Hepatocyte (in vitro differentiated cells): ENCODE results near the gene ZSCAN23. TPM values are rescaled to one million over a fixed set of nuclear protein-coding genes. Genes with fewer than 3 reads are reported as not detected.

ENCODE experiments used
- DNase-seq: peaks from one replicate; pipeline ENCODE4 v3.0.0-alpha.2; 2016; ENCODE audit warnings: low spot score
- H2AFZ ChIP-seq: fragments of 200-600 bp; sonication (generic); 2 replicates; pipeline ENCODE4 v1.6.0; 2016; ENCODE audit warnings: antibody characterized with exemption, mild to moderate bottlenecking
- H3K27ac ChIP-seq: fragments of 200-600 bp; sonication (generic); 2 replicates; pipeline ENCODE4 v1.5.1; 2016; ENCODE audit warnings: mild to moderate bottlenecking
- H3K27me3 ChIP-seq: fragments of 200-600 bp; sonication (generic); 2 replicates; pipeline ENCODE4 v1.6.1; 2016
- H3K36me3 ChIP-seq: fragments of 200-600 bp; sonication (generic); replicated peaks from 2 replicates; pipeline ENCODE4 v1.5.1; 2016; ENCODE audit warnings: low read depth; ENCODE audit not compliant: insufficient read depth
- H3K4me1 ChIP-seq: fragments of 200-600 bp; sonication (generic); 2 replicates; pipeline ENCODE4 v1.5.1; 2016; ENCODE audit warnings: mild to moderate bottlenecking, moderate library complexity; ENCODE audit not compliant: insufficient read depth
- H3K4me2 ChIP-seq: fragments of 200-600 bp; sonication (generic); 2 replicates; pipeline ENCODE4 v1.6.0; 2016
- H3K4me3 ChIP-seq: fragments of 200-600 bp; sonication (generic); 2 replicates; pipeline ENCODE4 v1.5.1; 2016; ENCODE audit warnings: mild to moderate bottlenecking
- H3K79me2 ChIP-seq: fragments of 200-600 bp; sonication (generic); 2 replicates; pipeline ENCODE4 v1.6.0; 2017; ENCODE audit warnings: mild to moderate bottlenecking
- H3K9me2 ChIP-seq: fragments of 200-600 bp; sonication (generic); replicated peaks from 2 replicates; pipeline ENCODE4 v1.6.0; 2017; ENCODE audit warnings: mild to moderate bottlenecking; ENCODE audit not compliant: insufficient read depth
- H3K9me3 ChIP-seq: fragments of 200-600 bp; sonication (generic); 2 replicates; pipeline ENCODE4 v1.5.1; 2016; ENCODE audit warnings: low read depth, mild to moderate bottlenecking
- H4K20me1 ChIP-seq: fragments of 200-600 bp; sonication (generic); 2 replicates; pipeline ENCODE4 v1.6.0; 2016; ENCODE audit warnings: mild to moderate bottlenecking; ENCODE audit not compliant: insufficient read depth, poor library complexity, severe bottlenecking
- CTCF ChIP-seq: fragments of 200-600 bp; sonication (generic); IDR thresholded peaks from 2 replicates; pipeline ENCODE4 v1.5.1; 2016; ENCODE audit warnings: antibody characterized with exemption, mild to moderate bottlenecking; ENCODE audit not compliant: poor library complexity
- EZH2 ChIP-seq: fragments of 200-600 bp; sonication (generic); IDR thresholded peaks from 2 replicates; pipeline ENCODE4 v1.6.1; 2016; ENCODE audit warnings: antibody characterized with exemption, mild to moderate bottlenecking, borderline replicate concordance
- EZH2phosphoT487 ChIP-seq: fragments of 200-600 bp; sonication (generic); IDR thresholded peaks from one replicate; pipeline ENCODE4 v1.6.1; 2018; ENCODE audit warnings: antibody characterized with exemption, mild to moderate bottlenecking, low read depth, moderate library complexity; ENCODE audit not compliant: unreplicated experiment, severe bottlenecking
- WGBS: methylation state at CpG from one replicate; pipeline ENCODE4 v1.1.6; 2016; ENCODE audit warnings: low lambda C conversion rate; ENCODE audit errors: missing lambda C conversion rate; 5-methylcytosine and 5-hydroxymethylcytosine counted together
- polyA plus RNA-seq: library from polyadenylated mRNA; unstranded; fragments of >200 nt; fragmentation: Nextera tagmentation; extraction: Ambion mirVana; gene quantifications from 2 replicates; pipeline ENCODE4 v1.2.1, GENCODE V29; 2016
- small RNA-seq: library from RNA; depleted of rRNA; stranded (forward); fragments of <200 nt; gene quantifications from one replicate; pipeline ENCODE3, GENCODE V24; 2014
- total RNA-seq: library from RNA; depleted of rRNA; stranded (reverse); fragments of >200 nt; gene quantifications from 2 replicates; pipeline ENCODE4 v1.2.3, GENCODE V29; 2014

ZSCAN23 gene
- total and polyA plus RNA-seq, 2 experiments from 2014 or later, result 0.48 to 5.6 TPM

- 66% methylated on average over 2 of the region's 2 CpGs for WGBS
- Histone ChIP-seq H3K4me1 (peaks cover 6% of the 10 kb centered on the region), H2AFZ (no peak overlapping the region), H3K27ac (peak overlapping the region; percentile 85), H4K20me1 (no peaks in the 10 kb centered on the region), H3K79me2 (peaks cover 47% of the 10 kb centered on the region), H3K4me2 (peak overlapping the region; percentile 75), H3K27me3 (no peaks in the 10 kb centered on the region), H3K9me2 (no peaks in the 10 kb centered on the region), H3K9me3 (peaks cover under 1% of the 10 kb centered on the region), H3K4me3 (no peak overlapping the region), H3K36me3 (peaks cover 10% of the 10 kb centered on the region)
- no peak for TF ChIP-seq CTCF
- TF ChIP-seq EZH2, result no peak
- no peak for TF ChIP-seq EZH2phosphoT487
- DNase-seq, result no peak
Observed at GRCh38 chr6:28384143-28384533, 59.2 kb downstream of the ZSCAN23 start.

DNA sequence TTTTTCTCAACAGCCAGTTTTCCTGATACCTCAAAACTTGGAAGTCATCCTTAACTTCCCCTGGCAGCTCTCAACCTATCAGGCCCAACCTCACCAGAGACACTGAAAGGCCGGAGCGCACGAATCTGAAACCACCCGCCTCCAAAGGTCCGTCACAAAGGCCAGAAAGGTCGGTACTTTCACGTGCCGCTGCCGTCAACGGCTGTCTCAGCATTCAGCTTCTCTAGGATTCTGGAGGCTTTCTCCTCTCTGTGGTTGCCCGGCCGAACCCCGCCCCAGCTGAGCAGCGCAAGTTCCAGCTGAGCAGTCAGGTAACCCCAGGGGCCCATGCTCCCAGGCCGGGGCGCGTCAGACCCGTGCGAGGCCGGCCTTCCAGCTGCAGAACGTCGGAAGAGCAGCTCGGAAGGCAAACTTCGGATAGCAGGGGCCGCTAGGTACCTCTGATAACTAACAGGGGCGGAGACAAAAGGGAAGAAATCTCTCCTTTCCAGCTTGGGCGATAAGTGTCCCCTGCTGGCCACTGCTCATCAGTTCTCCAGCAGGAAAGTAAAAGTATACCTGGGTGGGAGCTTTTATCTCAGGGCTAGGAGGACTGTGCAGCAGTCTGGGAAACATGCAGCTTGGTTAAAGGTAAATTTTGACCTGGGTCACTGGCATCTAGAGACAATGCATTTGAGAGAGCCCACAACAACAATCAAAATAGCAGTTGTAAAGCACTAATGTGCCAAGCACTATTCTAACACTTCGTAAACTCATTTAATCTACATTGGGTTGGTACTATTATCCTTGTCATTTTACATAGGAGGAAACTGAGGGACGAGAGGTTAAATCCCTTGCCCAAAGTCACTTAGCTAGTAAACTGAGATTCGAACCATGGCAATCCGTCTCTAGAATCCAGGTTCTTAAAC lies 59.8 kb downstream of the ZSCAN23 start:
- no peaks in the 10 kb centered on the region for H3K9me2 ChIP-seq
- DNase-seq, result peak; percentile 93
- H4K20me1 ChIP-seq, result no peaks in the 10 kb centered on the region
- peaks cover 7% of the 10 kb centered on the region for H3K9me3 ChIP-seq
- H3K36me3 ChIP-seq, result peaks cover 10% of the 10 kb centered on the region
- H3K79me2 ChIP-seq, result peaks cover 45% of the 10 kb centered on the region
- 12% methylated on average over 31 of the region's 31 CpGs for WGBS
- H3K4me3 ChIP-seq, result peak overlapping the region; percentile 28
- peaks cover 6% of the 10 kb centered on the region for H3K4me1 ChIP-seq
- no peak for TF ChIP-seq EZH2phosphoT487
- peak; percentile 56 for TF ChIP-seq CTCF
- H2AFZ ChIP-seq, result peak overlapping the region; percentile 74
- H3K27ac ChIP-seq, result peak overlapping the region; percentile 85
- peak overlapping the region; percentile 75 for H3K4me2 ChIP-seq
- H3K27me3 ChIP-seq, result no peaks in the 10 kb centered on the region

Small RNA genes within 50 kb of the gene (small RNA-seq; reads per million reads assigned to genes)
- not detected for gene RNU2-45P

Other genes starting within 250 kb of the ZSCAN23 start
- 12.1 and 12.2 TPM in 2 replicates for gene ZSCAN9, start 218.2 kb downstream of the ZSCAN23 start, total RNA-seq
- gene ZSCAN9, start 218.2 kb downstream of the ZSCAN23 start, polyA plus RNA-seq, result 7.4 and 8.0 TPM in 2 replicates
- 3.1 and 4.3 TPM in 2 replicates for gene ZKSCAN4, start 191.2 kb downstream of the ZSCAN23 start, total RNA-seq
- gene ZKSCAN4, start 191.2 kb downstream of the ZSCAN23 start, polyA plus RNA-seq, result 3.1 and 3.5 TPM in 2 replicates
- 0.17 TPM in 1 of 2 replicates, not detected in the other for gene NKAPL, start 184.2 kb downstream of the ZSCAN23 start, total RNA-seq
- gene NKAPL, start 184.2 kb downstream of the ZSCAN23 start, polyA plus RNA-seq, result not detected in 2 replicates
- 14.7 and 24.4 TPM in 2 replicates for gene ZSCAN26, start 176.3 kb downstream of the ZSCAN23 start, total RNA-seq
- 7.6 and 7.8 TPM in 2 replicates for gene ZSCAN26, start 176.3 kb downstream of the ZSCAN23 start, polyA plus RNA-seq
- 5.1 and 6.2 TPM in 2 replicates for gene PGBD1, start 161.9 kb downstream of the ZSCAN23 start, total RNA-seq
- gene PGBD1, start 161.9 kb downstream of the ZSCAN23 start, polyA plus RNA-seq, result 2.5 and 3.1 TPM in 2 replicates
- gene ZSCAN31, start 107.3 kb downstream of the ZSCAN23 start, total RNA-seq, result 2.6 and 4.6 TPM in 2 replicates
- gene ZSCAN31, start 107.3 kb downstream of the ZSCAN23 start, polyA plus RNA-seq, result 1.8 and 3.4 TPM in 2 replicates
- 6.8 and 7.1 TPM in 2 replicates for gene ZKSCAN3, start 93.5 kb downstream of the ZSCAN23 start, total RNA-seq
- gene ZKSCAN3, start 93.5 kb downstream of the ZSCAN23 start, polyA plus RNA-seq, result 1.9 and 3.1 TPM in 2 replicates
- gene ZSCAN12, start 43.7 kb downstream of the ZSCAN23 start, total RNA-seq, result 5.6 and 6.1 TPM in 2 replicates
- gene ZSCAN12, start 43.7 kb downstream of the ZSCAN23 start, polyA plus RNA-seq, result 2.1 and 3.2 TPM in 2 replicates
- gene GPX6, start 72.3 kb upstream of the ZSCAN23 start, total RNA-seq, result not detected in 2 replicates
- gene GPX6, start 72.3 kb upstream of the ZSCAN23 start, polyA plus RNA-seq, result 0.41 TPM in 1 of 2 replicates, not detected in the other
- gene GPX5, start 82.4 kb upstream of the ZSCAN23 start, total RNA-seq, result not detected in 2 replicates
- not detected in 2 replicates for gene GPX5, start 82.4 kb upstream of the ZSCAN23 start, polyA plus RNA-seq